ENCODE results near the gene CTSC. TPM values are rescaled to one million over a fixed set of nuclear protein-coding genes. Genes with fewer than 3 reads are reported as not detected.

CTSC gene
- total RNA-seq, 1 donor from 2014 or later, result 109 TPM

GRCh38 chr11:88275636-88276035 lies 61.9 kb downstream of the CTSC start:
- no peaks in the 10 kb centered on the region for H3K27me3 ChIP-seq (ENCODE audit: control insufficient read depth, insufficient read depth, low read length)
- H3K4me3 ChIP-seq (ENCODE audit: low read depth, low read length), result no peak overlapping the region
- DNase-seq (ENCODE audit: low read depth), result no peak
- no peak for TF ChIP-seq CTCF (IDR thresholded peaks at IDR 0.05; ENCODE audit: insufficient read depth, low read length, poor library complexity, severe bottlenecking)
- no peaks in the 10 kb centered on the region for H3K36me3 ChIP-seq (ENCODE audit: control insufficient read depth, insufficient read depth, low read length)

- DNase-seq (ENCODE audit: low read depth), result no peak
- Histone ChIP-seq H3K4me3 (ENCODE audit: low read depth, low read length) (no peak overlapping the region), H3K27me3 (ENCODE audit: control insufficient read depth, insufficient read depth, low read length) (no peaks in the 10 kb centered on the region), H3K36me3 (ENCODE audit: control insufficient read depth, insufficient read depth, low read length) (no peaks in the 10 kb centered on the region)
- no peak for TF ChIP-seq CTCF (IDR thresholded peaks at IDR 0.05; ENCODE audit: insufficient read depth, low read length, poor library complexity, severe bottlenecking)
These were observed 70.6 kb downstream of the CTSC start for GRCh38 chr11:88266919-88267318.

- H3K27me3 ChIP-seq (ENCODE audit: control insufficient read depth, insufficient read depth, low read length), result no peaks in the 10 kb centered on the region
- no peak overlapping the region for H3K4me3 ChIP-seq (ENCODE audit: low read depth, low read length)
- no peak for DNase-seq (ENCODE audit: low read depth)
- no peaks in the 10 kb centered on the region for H3K36me3 ChIP-seq (ENCODE audit: control insufficient read depth, insufficient read depth, low read length)
- no peak for TF ChIP-seq CTCF (IDR thresholded peaks at IDR 0.05; ENCODE audit: insufficient read depth, low read length, poor library complexity, severe bottlenecking)
These were observed 71.4 kb downstream of the CTSC start for GRCh38 chr11:88266157-88266556.

- Histone ChIP-seq H3K27me3 (ENCODE audit: control insufficient read depth, insufficient read depth, low read length) (no peaks in the 10 kb centered on the region), H3K4me3 (ENCODE audit: low read depth, low read length) (no peak overlapping the region), H3K36me3 (ENCODE audit: control insufficient read depth, insufficient read depth, low read length) (no peaks in the 10 kb centered on the region)
- no peak for DNase-seq (ENCODE audit: low read depth)
- no peak for TF ChIP-seq CTCF (IDR thresholded peaks at IDR 0.05; ENCODE audit: insufficient read depth, low read length, poor library complexity, severe bottlenecking)
These were observed 78.1 kb downstream of the CTSC start for GRCh38 chr11:88259431-88259830.

GRCh38 chr11:88252208-88252607 lies 85.3 kb downstream of the CTSC start:
- H3K36me3 ChIP-seq (ENCODE audit: control insufficient read depth, insufficient read depth, low read length), result no peaks in the 10 kb centered on the region
- no peak for TF ChIP-seq CTCF (IDR thresholded peaks at IDR 0.05; ENCODE audit: insufficient read depth, low read length, poor library complexity, severe bottlenecking)
- H3K27me3 ChIP-seq (ENCODE audit: control insufficient read depth, insufficient read depth, low read length), result no peaks in the 10 kb centered on the region
- no peak for DNase-seq (ENCODE audit: low read depth)
- no peak overlapping the region for H3K4me3 ChIP-seq (ENCODE audit: low read depth, low read length)

GRCh38 chr11:88250566-88251242 lies 86.8 kb downstream of the CTSC start:
- Histone ChIP-seq H3K27me3 (ENCODE audit: control insufficient read depth, insufficient read depth, low read length) (no peaks in the 10 kb centered on the region), H3K4me3 (ENCODE audit: low read depth, low read length) (no peak overlapping the region), H3K36me3 (ENCODE audit: control insufficient read depth, insufficient read depth, low read length) (no peaks in the 10 kb centered on the region)
- DNase-seq (ENCODE audit: low read depth), result no peak
- TF ChIP-seq CTCF (IDR thresholded peaks at IDR 0.05; ENCODE audit: insufficient read depth, low read length, poor library complexity, severe bottlenecking), result no peak

All from kidney epithelial cell (primary cell).